Upper lobe of right lung (tissue), 1 donor: Measurements from ENCODE around the gene SLC15A4. TPM values are rescaled to one million over a fixed set of nuclear protein-coding genes. Genes with fewer than 3 reads are reported as not detected.

Source experiments
- ATAC-seq: fragments of 200-7000 bp; cut with Tn5 transposase; one replicate; pipeline ENCODE4 v1.9.1; 2020; ENCODE audit warnings: mild to moderate bottlenecking, moderate library complexity
- DNase-seq: peaks from one replicate; pipeline ENCODE4 v3.0.0-alpha.2; 2020
- H3K27ac ChIP-seq: fragments of 200-600 bp; one replicate; pipeline ENCODE4 v1.8.0; 2022
- H3K27me3 ChIP-seq: fragments of 200-600 bp; one replicate; pipeline ENCODE4 v1.8.0; 2022; ENCODE audit warnings: mild to moderate bottlenecking
- H3K36me3 ChIP-seq: fragments of 200-600 bp; one replicate; pipeline ENCODE4 v1.8.0; 2022
- H3K4me1 ChIP-seq: fragments of 200-600 bp; one replicate; pipeline ENCODE4 v1.8.0; 2022
- H3K4me3 ChIP-seq: fragments of 200-600 bp; one replicate; pipeline ENCODE4 v1.8.0; 2022; ENCODE audit warnings: mild to moderate bottlenecking
- H3K9me3 ChIP-seq: fragments of 200-600 bp; one replicate; pipeline ENCODE4 v1.8.0; 2022
- CTCF ChIP-seq: fragments of 200-600 bp; IDR thresholded peaks from one replicate; pipeline ENCODE4 v1.8.0; 2022; ENCODE audit warnings: antibody characterized with exemption
- intact Hi-C: fragments of 100-400 bp; cut with DNase I; formaldehyde crosslinking; loops from one replicate; pipeline ENCODE4 v1.11.0; 2022
- long read RNA-seq: library from polyadenylated mRNA; unstranded; transcript quantifications from one replicate; pipeline ENCODE4 v2.0.0, GENCODE V29; 2021
- total RNA-seq: library from RNA; stranded (reverse); fragmentation: NEBNext Ultra II Directional; extraction: Animal tissue kit (Norgen Biotek cat#: 25700); gene quantifications from one replicate; pipeline ENCODE4 v1.2.1, GENCODE V29; 2021
- donor health status: DM: no; HTN: yes; CAD: no; lungs with severe emphysema.

Gene SLC15A4
- total RNA-seq = 31.3 TPM
- long read RNA-seq, transcript SLC15A4-201 (8 exons, 2,779 nt) = major isoform, 110 of 142 reads
- long read RNA-seq, transcript SLC15A4-204 (7 exons, 2,402 nt) = minor isoform, 7 of 142 reads
- long read RNA-seq, partial matches to known transcripts = 5 of 142 reads
- long read RNA-seq, other reads (novel, unspliced or antisense) = 20 of 142 reads

DNA sequence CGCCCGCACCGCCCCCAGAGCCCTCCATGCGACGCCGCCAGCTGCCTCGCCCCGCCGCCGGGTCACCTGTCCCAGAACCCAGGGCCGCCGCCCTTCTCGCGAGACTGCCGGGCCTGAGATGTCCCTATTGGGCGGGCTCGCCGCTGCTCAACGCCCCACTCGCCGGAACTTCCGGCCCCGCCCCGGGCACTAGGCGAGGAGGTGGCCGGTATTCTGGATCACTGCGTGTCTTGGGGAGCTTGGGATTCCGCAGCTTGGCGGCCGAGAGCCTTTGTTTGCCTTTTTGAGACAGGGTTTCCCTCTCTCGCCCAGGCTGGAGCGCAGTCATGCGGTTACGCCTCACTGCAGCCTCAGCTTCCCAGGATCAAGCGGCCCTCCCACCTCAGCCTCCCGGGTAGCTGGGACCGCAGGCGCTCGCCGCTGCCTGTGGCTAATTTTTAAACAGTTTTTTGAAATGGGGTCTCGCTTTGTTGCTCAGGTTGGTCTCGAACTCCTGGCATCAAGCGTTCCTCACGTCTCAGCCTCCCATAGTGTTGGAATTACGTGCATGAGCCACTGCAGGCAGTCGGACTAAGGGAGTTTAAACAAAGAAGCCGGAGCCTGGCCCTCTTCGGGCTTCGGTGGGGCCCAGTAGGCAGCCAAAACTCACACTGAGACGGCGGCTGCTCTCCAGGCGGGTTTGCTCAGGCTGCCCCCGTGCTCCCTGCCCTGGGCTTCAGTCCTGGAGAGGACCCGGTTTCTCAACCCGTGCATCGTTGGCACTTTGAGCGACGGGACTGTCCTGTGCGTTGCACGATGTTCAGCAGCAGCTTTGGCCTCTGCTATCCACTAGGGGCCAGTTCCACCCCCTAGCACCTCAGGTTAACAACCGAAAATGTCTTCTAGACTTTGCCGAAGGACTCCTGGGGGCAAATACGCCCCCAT lies at the start of gene SLC15A4:
SLC15A4 (minus strand) TSS at position 43 of the 924 bp plus-strand sequence; CDS start at position 28, 15 bp downstream.
- Histone ChIP-seq H3K27me3 (no peaks in the 10 kb centered on the region), H3K4me1 (peaks cover 43% of the 10 kb centered on the region), H3K4me3 (peak within 1 kb of the TSS; percentile 85), H3K27ac (peak within 1 kb of the TSS; percentile 92), H3K9me3 (no peaks in the 10 kb centered on the region), H3K36me3 (no peaks in the 10 kb centered on the region)
- DNase-seq = peak; percentile 99
- intact Hi-C loops = no loop called here
- peak; percentile 97 for ATAC-seq
- TF ChIP-seq CTCF = no peak

DNA sequence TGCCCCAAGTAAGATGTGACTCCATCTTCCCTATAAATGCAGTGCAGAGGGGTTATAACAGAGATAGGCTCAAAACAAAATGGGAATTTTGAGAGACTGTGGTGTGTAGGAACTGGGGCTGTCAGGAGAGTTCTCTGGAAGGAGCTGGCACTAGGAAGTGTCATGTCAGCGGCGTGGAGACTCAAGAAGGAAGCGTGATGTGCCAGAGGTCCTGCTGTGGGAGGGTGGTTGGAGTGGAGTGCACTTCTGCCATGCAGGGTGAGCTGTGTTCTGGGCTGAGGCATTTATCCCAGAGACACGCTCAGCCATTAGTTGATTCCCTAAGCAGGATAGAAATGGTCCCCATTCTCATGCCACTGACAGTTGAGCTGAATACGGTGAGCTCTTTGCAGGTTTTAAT lies 48.5 kb upstream of the SLC15A4 start:
- H3K9me3 ChIP-seq = peaks cover 7% of the 10 kb centered on the region
- no peak overlapping the region for H3K27ac ChIP-seq
- ATAC-seq = peak; percentile 57
- no peaks in the 10 kb centered on the region for H3K4me1 ChIP-seq
- intact Hi-C loops = no loop called here
- TF ChIP-seq CTCF = no peak
- H3K27me3 ChIP-seq = no peaks in the 10 kb centered on the region
- no peak overlapping the region for H3K4me3 ChIP-seq
- no peaks in the 10 kb centered on the region for H3K36me3 ChIP-seq
- peak; percentile 26 for DNase-seq

GRCh38 chr12:128871516-128871892 lies 47.7 kb upstream of the SLC15A4 start:
- Histone ChIP-seq H3K27ac (no peak overlapping the region), H3K27me3 (no peaks in the 10 kb centered on the region), H3K4me1 (no peaks in the 10 kb centered on the region), H3K4me3 (no peak overlapping the region), H3K36me3 (no peaks in the 10 kb centered on the region), H3K9me3 (peaks cover 7% of the 10 kb centered on the region)
- no peak for DNase-seq
- ATAC-seq = no peak
- no peak for TF ChIP-seq CTCF
- intact Hi-C loops = no loop called here

- H3K4me1 ChIP-seq = no peaks in the 10 kb centered on the region
- no peaks in the 10 kb centered on the region for H3K36me3 ChIP-seq
- no peaks in the 10 kb centered on the region for H3K27me3 ChIP-seq
- DNase-seq (peak; percentile 34), ATAC-seq (no peak)
- intact Hi-C loops = no loop called here
- no peak overlapping the region for H3K27ac ChIP-seq
- no peak overlapping the region for H3K4me3 ChIP-seq
- no peak for TF ChIP-seq CTCF
- no peaks in the 10 kb centered on the region for H3K9me3 ChIP-seq
These were observed 43.7 kb upstream of the SLC15A4 start for GRCh38 chr12:128867466-128867865.

- H3K4me3 ChIP-seq = no peak overlapping the region
- intact Hi-C loops = no loop called here
- ATAC-seq = peak; percentile 46
- no peak overlapping the region for H3K27ac ChIP-seq
- DNase-seq = peak; percentile 39
- H3K36me3 ChIP-seq = no peaks in the 10 kb centered on the region
- no peak for TF ChIP-seq CTCF
- no peaks in the 10 kb centered on the region for H3K9me3 ChIP-seq
- H3K27me3 ChIP-seq = no peaks in the 10 kb centered on the region
- no peaks in the 10 kb centered on the region for H3K4me1 ChIP-seq
These were observed 40.9 kb upstream of the SLC15A4 start for GRCh38 chr12:128864516-128865186.
